CD14-positive monocyte (primary cell): ENCODE results near the gene HES4. TPM values are rescaled to one million over a fixed set of nuclear protein-coding genes. Genes with fewer than 3 reads are reported as not detected.

ENCODE experiments used
- DNase-seq, 3 donors: peaks; one replicate each; pipeline ENCODE4 v3.0.0-alpha.2; 2011 to 2022
- H2AFZ ChIP-seq: 2 replicates; pipeline ENCODE4 v1.6.0; 2012; ENCODE audit warnings: mild to moderate bottlenecking, low read depth, low read length, inconsistent platforms; ENCODE audit not compliant: insufficient read depth, poor library complexity, severe bottlenecking
- H3K27ac ChIP-seq, 2 donors: 1 replicate in 1 of 2; 2 replicates in 1 of 2; pipeline ENCODE4 v1.5.1; 2012 to 2013; ENCODE audit warnings: low read length in 2 of 2, control low read depth in 1 of 2, inconsistent platforms in 1 of 2, low read depth in 1 of 2, mild to moderate bottlenecking in 1 of 2
- H3K27me3 ChIP-seq, 2 donors: one replicate each; pipeline versions ENCODE4 v1.6.0 to v1.6.1; 2011 to 2013; ENCODE audit warnings: low read length in 2 of 2; ENCODE audit not compliant: control insufficient read depth in 2 of 2, insufficient read depth in 2 of 2
- H3K36me3 ChIP-seq, 2 donors: replicated peaks in 1 of 2; 1 replicate in 1 of 2; 2 replicates in 1 of 2; pipeline versions ENCODE4 v1.5.1 to v1.6.1; 2012 to 2013; ENCODE audit warnings: low read length in 2 of 2, control low read depth in 1 of 2, inconsistent platforms in 1 of 2, mild to moderate bottlenecking in 1 of 2; ENCODE audit not compliant: insufficient read depth in 2 of 2, control insufficient read depth in 1 of 2
- H3K4me1 ChIP-seq, 2 donors: 1 replicate in 1 of 2; 2 replicates in 1 of 2; pipeline versions ENCODE4 v1.5.1 to v1.6.1; 2012 to 2013; ENCODE audit warnings: low read length in 2 of 2, control low read depth in 1 of 2, inconsistent platforms in 1 of 2, mild to moderate bottlenecking in 1 of 2, moderate library complexity in 1 of 2; ENCODE audit not compliant: insufficient read depth in 2 of 2, control insufficient read depth in 1 of 2
- H3K4me2 ChIP-seq: replicated peaks from 2 replicates; pipeline ENCODE3; 2012; ENCODE audit warnings: low read length, moderate library complexity, mild to moderate bottlenecking; ENCODE audit not compliant: poor library complexity, severe bottlenecking; ENCODE audit errors: extremely low read depth
- H3K4me3 ChIP-seq, 3 experiments: fragments of 200-600 bp in 1 of 3; sonication (generic) in 1 of 3; replicated peaks in 1 of 3; 1 replicate in 2 of 3; 2 replicates in 1 of 3; pipeline ENCODE4 v1.5.1; 2011 to 2013; ENCODE audit warnings: low read length in 3 of 3, mild to moderate bottlenecking in 3 of 3, control low read depth in 2 of 3, low read depth in 2 of 3, inconsistent platforms in 1 of 3, moderate library complexity in 1 of 3
- H3K79me2 ChIP-seq: 2 replicates; pipeline ENCODE4 v1.6.0; 2012; ENCODE audit warnings: mild to moderate bottlenecking, control low read depth, inconsistent platforms, low read length, moderate library complexity; ENCODE audit not compliant: insufficient read depth
- H3K9ac ChIP-seq: 2 replicates; pipeline ENCODE4 v1.6.0; 2017; ENCODE audit warnings: low read length, mild to moderate bottlenecking; ENCODE audit not compliant: insufficient read depth, poor library complexity, severe bottlenecking
- H3K9me3 ChIP-seq, 2 donors: replicated peaks in 1 of 2; 1 replicate in 1 of 2; 2 replicates in 1 of 2; pipeline versions ENCODE4 v1.5.1 to v1.6.1; 2012 to 2013; ENCODE audit warnings: low read length in 2 of 2, control low read depth in 1 of 2; ENCODE audit not compliant: control insufficient read depth in 1 of 2, insufficient read depth in 1 of 2
- H4K20me1 ChIP-seq: 2 replicates; pipeline ENCODE4 v1.6.0; 2012; ENCODE audit warnings: mild to moderate bottlenecking, low read length, control low read depth, moderate library complexity; ENCODE audit not compliant: insufficient read depth
- H3K27ac Mint-ChIP-seq, 7 donors: one replicate each; pipeline ENCODE4 v1.8.0; 2020; ENCODE audit warnings: mild to moderate bottlenecking in 7 of 7, mixed read lengths in 7 of 7, moderate library complexity in 6 of 7, inconsistent platforms in 2 of 7
- H3K27me3 Mint-ChIP-seq, 3 donors: one replicate each; pipeline ENCODE4 v1.8.0; 2021 to 2022; ENCODE audit warnings: low read depth in 3 of 3, mild to moderate bottlenecking in 3 of 3, mixed read lengths in 3 of 3, moderate library complexity in 3 of 3, inconsistent platforms in 1 of 3
- H3K36me3 Mint-ChIP-seq, 2 donors: one replicate each; pipeline ENCODE4 v1.8.0; 2020; ENCODE audit warnings: mixed read lengths in 2 of 2, inconsistent platforms in 1 of 2, mild to moderate bottlenecking in 1 of 2
- H3K4me1 Mint-ChIP-seq: one replicate; pipeline ENCODE4 v1.8.0; 2020; ENCODE audit warnings: mild to moderate bottlenecking, mixed read lengths
- H3K4me3 Mint-ChIP-seq, 2 donors: one replicate each; pipeline ENCODE4 v1.8.0; 2020; ENCODE audit warnings: mild to moderate bottlenecking in 2 of 2, mixed read lengths in 2 of 2, moderate library complexity in 1 of 2
- H3K9me3 Mint-ChIP-seq, 7 donors: one replicate each; pipeline ENCODE4 v1.8.0; 2020 to 2022; ENCODE audit warnings: mixed read lengths in 7 of 7, mild to moderate bottlenecking in 6 of 7, moderate library complexity in 6 of 7, inconsistent platforms in 2 of 7
- WGBS: methylation state at CpG from one replicate; pipeline ENCODE4 v1.1.5; 2013; ENCODE audit warnings: missing lambda C conversion rate; ENCODE audit not compliant: insufficient coverage; 5-methylcytosine and 5-hydroxymethylcytosine counted together
- intact Hi-C, 2 donors: fragments of 100-400 bp; cut with micrococcal nuclease; formaldehyde crosslinking; loops; one replicate each; pipeline versions ENCODE4 v1.15.0 to v1.15.1; 2023
- polyA plus RNA-seq, 3 donors: library from polyadenylated mRNA; depleted of rRNA in 1 of 3; unstranded in 2 of 3; stranded (reverse) in 1 of 3; fragments of 300-500 nt in 2 of 3; fragments of >200 nt in 1 of 3; fragmentation: Illumina TruSeq in 2 of 3; gene quantifications; 1 replicate in 2 of 3; 2 replicates in 1 of 3; pipeline ENCODE4 v1.2.3, GENCODE V29; 2012 to 2021
- TF ChIP-seq, protein P1 (sequence below): fragments of 200-600 bp; IDR thresholded peaks from one replicate; pipeline ENCODE4 v1.8.0; 2022; ENCODE audit warnings: antibody characterized with exemption, mild to moderate bottlenecking

Gene HES4
- polyA plus RNA-seq, 3 donors: 1.4 to 26.8 (median 2.0) TPM

DNA sequence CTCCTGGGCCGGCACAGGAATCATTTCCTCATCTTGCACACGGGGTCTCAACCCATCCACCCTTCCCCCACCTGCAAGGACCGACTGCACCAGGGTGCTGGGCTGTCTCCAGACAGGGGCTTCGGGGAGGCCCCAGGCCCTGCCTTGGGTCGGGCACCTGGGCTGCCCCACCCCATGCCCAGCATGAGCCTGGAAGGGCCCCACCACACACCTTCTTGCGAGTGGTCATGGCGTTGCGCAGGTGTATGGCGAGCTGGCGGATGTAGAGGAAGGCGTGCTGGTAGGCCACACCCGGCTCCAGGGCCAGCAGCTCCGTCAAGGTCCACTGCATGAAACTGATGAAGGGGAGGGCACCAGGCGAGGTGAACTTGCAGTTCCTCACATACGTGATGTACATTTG, 47.7 kb downstream of the HES4 start:
- Mint-ChIP-seq H3K4me3 (no peak overlapping the region), H3K27ac (peak overlapping the region in 1 of 7 donors; percentile 52), H3K27me3 (peaks cover 0 to 6% (median 0%) of the 10 kb centered on the region in 3 donors), H3K36me3 (peaks cover 86 to 99% of the 10 kb centered on the region in 2 donors), H3K4me1 (peaks cover 20% of the 10 kb centered on the region), H3K9me3 (no peaks in the 10 kb centered on the region)
- H3K79me2 ChIP-seq: peaks cover 4% of the 10 kb centered on the region
- no peak overlapping the region for H2AFZ ChIP-seq
- no peaks in the 10 kb centered on the region for H3K9me3 ChIP-seq
- DNase-seq: no peak
- H4K20me1 ChIP-seq: peaks cover 43% of the 10 kb centered on the region
- no peak overlapping the region for H3K4me2 ChIP-seq
- H3K9ac ChIP-seq: no peak overlapping the region
- TF ChIP-seq, protein P1, sequence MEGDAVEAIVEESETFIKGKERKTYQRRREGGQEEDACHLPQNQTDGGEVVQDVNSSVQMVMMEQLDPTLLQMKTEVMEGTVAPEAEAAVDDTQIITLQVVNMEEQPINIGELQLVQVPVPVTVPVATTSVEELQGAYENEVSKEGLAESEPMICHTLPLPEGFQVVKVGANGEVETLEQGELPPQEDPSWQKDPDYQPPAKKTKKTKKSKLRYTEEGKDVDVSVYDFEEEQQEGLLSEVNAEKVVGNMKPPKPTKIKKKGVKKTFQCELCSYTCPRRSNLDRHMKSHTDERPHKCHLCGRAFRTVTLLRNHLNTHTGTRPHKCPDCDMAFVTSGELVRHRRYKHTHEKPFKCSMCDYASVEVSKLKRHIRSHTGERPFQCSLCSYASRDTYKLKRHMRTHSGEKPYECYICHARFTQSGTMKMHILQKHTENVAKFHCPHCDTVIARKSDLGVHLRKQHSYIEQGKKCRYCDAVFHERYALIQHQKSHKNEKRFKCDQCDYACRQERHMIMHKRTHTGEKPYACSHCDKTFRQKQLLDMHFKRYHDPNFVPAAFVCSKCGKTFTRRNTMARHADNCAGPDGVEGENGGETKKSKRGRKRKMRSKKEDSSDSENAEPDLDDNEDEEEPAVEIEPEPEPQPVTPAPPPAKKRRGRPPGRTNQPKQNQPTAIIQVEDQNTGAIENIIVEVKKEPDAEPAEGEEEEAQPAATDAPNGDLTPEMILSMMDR: no peak
- H3K27ac ChIP-seq: no peak overlapping the region
- no peaks in the 10 kb centered on the region for H3K27me3 ChIP-seq
- intact Hi-C loops: no loop called here
- H3K4me1 ChIP-seq: peaks cover 0 to 22% of the 10 kb centered on the region in 2 donors
- no peak overlapping the region for H3K4me3 ChIP-seq
- WGBS: 89% methylated on average over 11 of the region's 15 CpGs
- peaks cover 92 to 100% of the 10 kb centered on the region in 2 donors for H3K36me3 ChIP-seq

DNA sequence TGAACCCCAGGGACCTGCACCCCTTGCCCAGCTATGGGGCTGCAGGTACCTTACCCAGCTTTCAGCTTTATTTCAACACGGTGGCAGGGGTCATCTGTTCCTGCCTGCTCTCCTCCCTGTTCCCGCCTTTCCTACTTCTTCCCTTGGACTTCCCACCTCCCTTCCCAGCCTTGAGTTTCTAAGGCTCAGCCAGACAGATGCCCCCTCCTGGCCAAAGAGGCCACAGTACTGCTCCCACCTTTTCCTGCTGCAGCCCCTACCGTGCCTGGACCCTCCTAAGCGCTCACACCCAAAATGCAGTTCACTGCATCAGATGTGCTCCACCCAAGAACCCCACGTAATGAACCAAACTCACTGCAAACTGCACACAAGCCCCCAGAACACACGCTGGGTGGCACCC, 48.5 kb downstream of the HES4 start:
- H3K9ac ChIP-seq: no peak overlapping the region
- peaks cover 0 to 17% of the 10 kb centered on the region in 2 donors for H3K4me1 ChIP-seq
- H3K36me3 Mint-ChIP-seq: peaks cover 86 to 99% of the 10 kb centered on the region in 2 donors
- no peak overlapping the region for H3K4me3 Mint-ChIP-seq
- H2AFZ ChIP-seq: no peak overlapping the region
- H3K4me3 ChIP-seq: no peak overlapping the region
- no peaks in the 10 kb centered on the region for H3K79me2 ChIP-seq
- H3K27me3 ChIP-seq: no peaks in the 10 kb centered on the region
- peak overlapping the region in 1 of 7 donors; percentile 19 for H3K27ac Mint-ChIP-seq
- H3K36me3 ChIP-seq: peaks cover 96 to 100% of the 10 kb centered on the region in 2 donors
- no peak overlapping the region for H3K4me2 ChIP-seq
- 87% methylated on average over 6 of the region's 6 CpGs for WGBS
- TF ChIP-seq, protein P1: no peak
- no peak overlapping the region for H3K27ac ChIP-seq
- no peaks in the 10 kb centered on the region for H3K9me3 ChIP-seq
- H3K4me1 Mint-ChIP-seq: peaks cover 15% of the 10 kb centered on the region
- H3K9me3 Mint-ChIP-seq: no peaks in the 10 kb centered on the region
- intact Hi-C loops: no loop called here
- no peak for DNase-seq
- H4K20me1 ChIP-seq: peaks cover 41% of the 10 kb centered on the region
- H3K27me3 Mint-ChIP-seq: peaks cover 0 to 6% (median 0%) of the 10 kb centered on the region in 3 donors
